Keratinocyte (primary cell): ENCODE results near the gene DNAJC12. TPM values are rescaled to one million over a fixed set of nuclear protein-coding genes. Genes with fewer than 3 reads are reported as not detected.
A peak's percentile ranks its signal among the peaks of the same experiment; 100 is the strongest.

ENCODE experiments used
- DNase-seq: peaks from one replicate; pipeline ENCODE4 v3.0.0-alpha.2; 2011; ENCODE audit warnings: low read depth, missing footprints, low spot score
- FAIRE-seq: peaks from 2 replicates; lab custom pipeline; 2011; peaks lifted over from hg19 to GRCh38; lab: Jason Lieb, UNC
- H2AFZ ChIP-seq: 2 replicates; pipeline ENCODE4 v1.6.0; 2012; ENCODE audit warnings: low read length, control low read depth, inconsistent platforms; ENCODE audit not compliant: control insufficient read depth
- H3K27ac ChIP-seq: 2 replicates; pipeline ENCODE4 v1.5.1; 2011; ENCODE audit warnings: low read length; ENCODE audit not compliant: control insufficient read depth, insufficient read depth
- H3K27me3 ChIP-seq: 3 replicates; pipeline ENCODE4 v1.6.0; 2011; ENCODE audit warnings: low read length; ENCODE audit not compliant: control insufficient read depth, insufficient read depth; ENCODE audit errors: extremely low read depth
- H3K36me3 ChIP-seq, 2 experiments: 2 replicates in 1 of 2; 3 replicates in 1 of 2; pipeline ENCODE4 v1.5.1; 2011; ENCODE audit warnings: low read length in 2 of 2, mild to moderate bottlenecking in 1 of 2; ENCODE audit not compliant: control insufficient read depth in 2 of 2, insufficient read depth in 2 of 2; ENCODE audit errors: extremely low read depth in 1 of 2
- H3K4me1 ChIP-seq: 3 replicates; pipeline ENCODE4 v1.5.1; 2011; ENCODE audit warnings: low read length; ENCODE audit not compliant: control insufficient read depth, insufficient read depth; ENCODE audit errors: extremely low read depth
- H3K4me2 ChIP-seq: 3 replicates; pipeline ENCODE4 v1.6.0; 2011; ENCODE audit warnings: low read depth, low read length; ENCODE audit not compliant: control insufficient read depth, insufficient read depth; ENCODE audit errors: extremely low read depth
- H3K4me3 ChIP-seq, 3 experiments: fragments of 200-600 bp in 1 of 3; sonication (generic) in 1 of 3; 2 replicates in 2 of 3; 3 replicates in 1 of 3; pipeline ENCODE4 v1.5.1; 2011 to 2016; ENCODE audit warnings: low read length in 3 of 3, mild to moderate bottlenecking in 3 of 3, control low read depth in 2 of 3, inconsistent platforms in 1 of 3, low read depth in 1 of 3, mixed read lengths in 1 of 3, mixed run types in 1 of 3, moderate library complexity in 1 of 3; ENCODE audit not compliant: control insufficient read depth in 2 of 3, insufficient read depth in 2 of 3; ENCODE audit errors: extremely low read depth in 1 of 3
- H3K79me2 ChIP-seq: 2 replicates; pipeline ENCODE4 v1.6.0; 2012; ENCODE audit warnings: low read length; ENCODE audit not compliant: control insufficient read depth, insufficient read depth
- H3K9ac ChIP-seq: 3 replicates; pipeline ENCODE4 v1.6.0; 2011; ENCODE audit warnings: low read length; ENCODE audit not compliant: control insufficient read depth, insufficient read depth; ENCODE audit errors: extremely low read depth
- H3K9me1 ChIP-seq: 3 replicates; pipeline ENCODE4 v1.6.0; 2011; ENCODE audit warnings: low read length; ENCODE audit not compliant: control insufficient read depth, insufficient read depth; ENCODE audit errors: extremely low read depth
- H3K9me3 ChIP-seq: 2 replicates; pipeline ENCODE4 v1.5.1; 2012; ENCODE audit warnings: low read depth, low read length; ENCODE audit not compliant: control insufficient read depth
- H4K20me1 ChIP-seq: 3 replicates; pipeline ENCODE4 v1.6.0; 2011; ENCODE audit warnings: low read length; ENCODE audit not compliant: control insufficient read depth, insufficient read depth; ENCODE audit errors: extremely low read depth
- CTCF ChIP-seq, 3 experiments: IDR thresholded peaks in 1 of 3; conservative IDR thresholded peaks in 1 of 3; optimal IDR thresholded peaks in 1 of 3; 2 replicates in 2 of 3; 3 replicates in 1 of 3; pipeline versions ENCODE3 to v1.5.1; 2011; ENCODE audit warnings: low read length in 3 of 3, mild to moderate bottlenecking in 3 of 3, moderate library complexity in 2 of 3, control low read depth in 1 of 3, inconsistent platforms in 1 of 3; ENCODE audit not compliant: insufficient read depth in 2 of 3; ENCODE audit errors: extremely low read depth in 1 of 3
- EZH2 ChIP-seq: IDR thresholded peaks from one replicate; pipeline ENCODE4 v1.6.1; 2012; ENCODE audit warnings: inconsistent platforms, mild to moderate bottlenecking, low read length, moderate library complexity
- dilution Hi-C: fragments of 300-500 bp; cut with MboI; formaldehyde crosslinking; loops from one replicate; pipeline ENCODE4 v1.7.0; 2020; ENCODE audit warnings: low sequenced_read_pairs; ENCODE audit not compliant: extremely low pct_ligation_motif_present
- polyA plus RNA-seq, 5 experiments: library from polyadenylated mRNA; depleted of rRNA in 3 of 5; stranded (reverse) in 3 of 5; stranded (forward) in 1 of 5; unstranded in 1 of 5; fragments of >200 nt; gene quantifications; 1 replicate in 1 of 5; 2 replicates in 3 of 5; 3 replicates in 1 of 5; pipeline versions ENCODE4 v1.2.1 to v1.2.3, GENCODE V29; 2011 to 2012; ENCODE audit warnings: missing spikeins in 2 of 5, low read depth in 1 of 5, low replicate concordance in 1 of 5

The DNAJC12 gene
- polyA plus RNA-seq, 1 donor (not counting 4 experiments of a cell fraction or from before 2014, with no cell fraction given) = 0.31 TPM

GRCh38 chr10:67852761-67853160, 14.8 kb upstream of the DNAJC12 start:
- H3K9ac ChIP-seq = no peak overlapping the region
- H3K4me3 ChIP-seq = no peak overlapping the region
- H2AFZ ChIP-seq = peak overlapping the region; percentile 22
- TF ChIP-seq EZH2 (no peak), CTCF (optimal IDR thresholded peaks at IDR 0.05 in 1 of 3, IDR thresholded peaks at IDR 0.05 in 1 of 3, conservative IDR thresholded peaks at IDR 0.05 in 1 of 3; ENCODE audit: extremely low read depth in 1 of 3, insufficient read depth in 2 of 3, low read length in 3 of 3) (no peak)
- no peak for FAIRE-seq
- H3K27me3 ChIP-seq = no peaks in the 10 kb centered on the region
- peaks cover 3% of the 10 kb centered on the region for H3K4me1 ChIP-seq
- DNase-seq = no peak
- no peaks in the 10 kb centered on the region for H3K79me2 ChIP-seq
- no peaks in the 10 kb centered on the region for H3K36me3 ChIP-seq
- H3K9me1 ChIP-seq = no peaks in the 10 kb centered on the region
- H3K4me2 ChIP-seq = no peak overlapping the region
- dilution Hi-C loops = no loop called here
- H4K20me1 ChIP-seq = no peaks in the 10 kb centered on the region
- no peak overlapping the region for H3K27ac ChIP-seq
- H3K9me3 ChIP-seq = no peaks in the 10 kb centered on the region

DNA sequence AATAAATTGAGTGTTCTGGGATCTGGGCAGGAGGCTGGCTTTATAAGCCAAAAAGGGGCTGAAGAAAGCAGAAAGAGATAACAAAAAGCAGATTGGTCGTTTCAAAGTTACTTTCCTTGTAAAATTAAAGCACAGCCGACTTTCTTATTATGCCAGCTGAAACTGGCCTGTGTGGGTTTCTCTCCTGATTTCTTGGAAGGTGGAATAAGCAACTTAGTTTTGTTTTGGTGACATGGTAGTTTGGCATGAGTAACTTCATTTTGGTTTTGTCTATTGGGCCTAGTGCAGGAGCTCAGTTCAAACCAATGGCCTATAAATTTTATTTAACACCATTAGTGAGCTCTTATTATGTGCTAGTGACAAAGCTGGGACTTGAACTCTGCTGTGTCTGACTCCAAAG, 13.2 kb upstream of the DNAJC12 start:
- Histone ChIP-seq H3K27ac (no peak overlapping the region), H3K4me3 (no peak overlapping the region), H3K36me3 (no peaks in the 10 kb centered on the region), H2AFZ (no peak overlapping the region), H3K9me3 (no peaks in the 10 kb centered on the region), H4K20me1 (no peaks in the 10 kb centered on the region), H3K79me2 (no peaks in the 10 kb centered on the region), H3K4me1 (peaks cover 3% of the 10 kb centered on the region), H3K9ac (no peak overlapping the region), H3K9me1 (no peaks in the 10 kb centered on the region), H3K27me3 (no peaks in the 10 kb centered on the region), H3K4me2 (no peak overlapping the region)
- DNase-seq (no peak), FAIRE-seq (no peak)
- no peak for TF ChIP-seq CTCF (optimal IDR thresholded peaks at IDR 0.05 in 1 of 3, IDR thresholded peaks at IDR 0.05 in 1 of 3, conservative IDR thresholded peaks at IDR 0.05 in 1 of 3; ENCODE audit: extremely low read depth in 1 of 3, insufficient read depth in 2 of 3, low read length in 3 of 3)
- TF ChIP-seq EZH2 = no peak
- dilution Hi-C loops = no loop called here
